ENCODE results near the gene ST8SIA1.

Gene ST8SIA1

DNA sequence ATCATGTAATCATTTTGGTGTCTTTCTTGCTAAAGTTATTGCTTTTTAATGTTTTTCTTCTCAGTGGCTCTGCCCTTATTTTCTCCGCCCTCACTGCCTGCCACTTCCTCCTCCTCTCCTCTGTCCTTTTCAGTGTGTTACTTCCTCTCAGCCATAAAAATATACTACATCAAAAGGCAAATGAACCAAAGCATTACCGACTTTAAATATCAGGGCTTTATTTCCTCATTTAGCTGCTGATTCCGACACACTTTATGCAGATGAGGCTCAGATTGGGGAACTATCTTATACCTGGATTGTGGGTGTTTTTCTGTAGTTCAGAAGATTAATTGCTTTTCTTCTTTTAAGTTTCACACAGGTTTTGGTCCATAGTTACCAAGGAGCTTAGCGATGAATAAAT lies 170.4 kb downstream of the ST8SIA1 start:
- TF ChIP-seq, protein P1, sequence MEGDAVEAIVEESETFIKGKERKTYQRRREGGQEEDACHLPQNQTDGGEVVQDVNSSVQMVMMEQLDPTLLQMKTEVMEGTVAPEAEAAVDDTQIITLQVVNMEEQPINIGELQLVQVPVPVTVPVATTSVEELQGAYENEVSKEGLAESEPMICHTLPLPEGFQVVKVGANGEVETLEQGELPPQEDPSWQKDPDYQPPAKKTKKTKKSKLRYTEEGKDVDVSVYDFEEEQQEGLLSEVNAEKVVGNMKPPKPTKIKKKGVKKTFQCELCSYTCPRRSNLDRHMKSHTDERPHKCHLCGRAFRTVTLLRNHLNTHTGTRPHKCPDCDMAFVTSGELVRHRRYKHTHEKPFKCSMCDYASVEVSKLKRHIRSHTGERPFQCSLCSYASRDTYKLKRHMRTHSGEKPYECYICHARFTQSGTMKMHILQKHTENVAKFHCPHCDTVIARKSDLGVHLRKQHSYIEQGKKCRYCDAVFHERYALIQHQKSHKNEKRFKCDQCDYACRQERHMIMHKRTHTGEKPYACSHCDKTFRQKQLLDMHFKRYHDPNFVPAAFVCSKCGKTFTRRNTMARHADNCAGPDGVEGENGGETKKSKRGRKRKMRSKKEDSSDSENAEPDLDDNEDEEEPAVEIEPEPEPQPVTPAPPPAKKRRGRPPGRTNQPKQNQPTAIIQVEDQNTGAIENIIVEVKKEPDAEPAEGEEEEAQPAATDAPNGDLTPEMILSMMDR (IDR thresholded peaks at IDR 0.05) = no peak

DNA sequence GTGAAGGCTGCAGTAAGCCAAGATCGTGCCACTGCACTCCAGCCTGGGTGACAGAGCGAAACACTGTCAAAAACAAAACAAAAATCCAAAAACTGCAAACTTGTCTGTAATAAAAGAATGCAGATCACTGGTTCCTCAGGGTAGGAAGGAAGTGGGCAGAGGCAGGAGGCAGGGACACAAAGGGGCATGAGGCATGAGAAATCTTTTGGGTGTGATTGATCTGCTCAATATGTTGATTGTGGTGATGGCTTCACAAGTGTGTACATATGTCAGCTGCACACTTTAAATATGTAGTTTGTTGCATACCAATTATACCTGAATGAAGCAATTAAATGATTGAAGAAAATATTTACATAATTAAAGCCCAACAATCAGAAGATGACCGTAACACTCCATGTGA lies 170.9 kb downstream of the ST8SIA1 start:
- TF ChIP-seq, protein P1 (IDR thresholded peaks at IDR 0.05) = no peak

DNA sequence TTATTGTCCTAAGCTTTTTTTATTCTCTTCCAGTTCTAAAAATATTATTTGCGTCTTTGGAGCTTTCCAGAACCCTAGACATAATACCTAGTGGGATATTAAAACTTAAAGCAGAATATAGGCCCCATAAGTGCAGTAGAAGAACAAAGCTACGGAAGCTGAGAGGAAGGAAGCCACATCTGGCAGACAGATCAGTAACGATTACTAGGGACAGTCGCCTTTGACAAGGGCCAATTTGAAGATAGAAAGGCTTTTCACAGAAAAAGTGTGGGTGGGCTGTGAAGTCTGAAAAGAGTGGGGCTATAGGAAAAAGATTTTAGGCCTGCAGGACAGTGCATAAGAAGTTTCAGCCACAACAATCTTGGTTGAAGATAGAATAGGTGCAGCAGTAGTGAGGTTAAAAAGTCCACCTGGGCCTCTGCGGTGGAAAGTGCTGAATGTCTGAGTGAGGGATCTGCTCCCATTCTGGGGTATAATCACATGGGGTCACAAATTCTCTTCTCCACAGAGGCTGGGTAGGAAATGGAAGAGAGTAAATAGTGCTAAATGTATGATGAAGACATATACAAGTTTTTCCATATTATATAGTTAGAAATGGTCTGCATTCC lies 174.0 kb downstream of the ST8SIA1 start:
- TF ChIP-seq, protein P1 (IDR thresholded peaks at IDR 0.05) = no peak
